Neutrophil (primary cell): ENCODE measurements around the gene THEMIS.

Experiments used
- H3K27ac ChIP-seq: fragments of 200-600 bp; sonication (generic); 2 replicates; pipeline ENCODE4 v1.5.1; 2016; ENCODE audit warnings: mild to moderate bottlenecking, moderate library complexity
- H3K27me3 ChIP-seq: fragments of 200-600 bp; sonication (generic); 2 replicates; pipeline ENCODE4 v1.6.0; 2016; ENCODE audit warnings: mild to moderate bottlenecking
- H3K36me3 ChIP-seq: fragments of 200-600 bp; sonication (generic); 2 replicates; pipeline ENCODE4 v1.5.1; 2017
- H3K4me1 ChIP-seq, 2 experiments: fragments of 200-600 bp in 1 of 2; sonication (generic) in 1 of 2; 1 replicate in 1 of 2; 2 replicates in 1 of 2; pipeline versions ENCODE4 v1.5.1 to v1.6.1; 2013 to 2016; ENCODE audit warnings: low read depth in 1 of 2, low read length in 1 of 2, mild to moderate bottlenecking in 1 of 2, moderate library complexity in 1 of 2; ENCODE audit not compliant: control insufficient read depth in 1 of 2, insufficient read depth in 1 of 2
- H3K4me3 ChIP-seq, 2 experiments: fragments of 200-600 bp in 1 of 2; sonication (generic) in 1 of 2; 1 replicate in 1 of 2; 2 replicates in 1 of 2; pipeline ENCODE4 v1.5.1; 2013 to 2016; ENCODE audit warnings: low read depth in 1 of 2, low read length in 1 of 2, mild to moderate bottlenecking in 1 of 2, moderate library complexity in 1 of 2
- H3K9me3 ChIP-seq: fragments of 200-600 bp; sonication (generic); 2 replicates; pipeline ENCODE4 v1.5.1; 2016
- TF ChIP-seq, protein P1 (sequence below): fragments of 200-600 bp; sonication (generic); IDR thresholded peaks from 2 replicates; pipeline ENCODE4 v1.5.1; 2016; ENCODE audit warnings: antibody characterized with exemption

Gene THEMIS

DNA sequence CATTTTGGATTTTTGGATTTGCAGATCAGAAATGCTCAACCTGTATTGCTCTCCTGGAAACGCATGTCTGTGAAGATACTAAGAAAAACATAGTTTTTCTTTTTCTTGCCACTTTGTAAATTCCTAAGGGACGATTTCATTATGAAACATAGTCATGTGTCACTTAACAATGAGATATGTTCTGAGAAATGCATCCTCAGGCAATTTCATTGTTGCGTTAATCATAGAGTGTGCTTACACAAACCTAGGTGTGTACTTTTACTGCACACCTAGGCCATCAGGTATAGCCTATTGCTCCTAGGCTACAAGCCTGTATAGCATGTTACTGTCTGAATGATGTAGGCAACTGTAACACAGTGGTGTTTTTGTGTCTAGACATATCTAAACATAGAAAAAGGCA, 13.4 kb upstream of the THEMIS start:
- Histone ChIP-seq H3K36me3 (no peaks in the 10 kb centered on the region), H3K4me1 (no peaks in the 10 kb centered on the region)
- TF ChIP-seq, protein P1, sequence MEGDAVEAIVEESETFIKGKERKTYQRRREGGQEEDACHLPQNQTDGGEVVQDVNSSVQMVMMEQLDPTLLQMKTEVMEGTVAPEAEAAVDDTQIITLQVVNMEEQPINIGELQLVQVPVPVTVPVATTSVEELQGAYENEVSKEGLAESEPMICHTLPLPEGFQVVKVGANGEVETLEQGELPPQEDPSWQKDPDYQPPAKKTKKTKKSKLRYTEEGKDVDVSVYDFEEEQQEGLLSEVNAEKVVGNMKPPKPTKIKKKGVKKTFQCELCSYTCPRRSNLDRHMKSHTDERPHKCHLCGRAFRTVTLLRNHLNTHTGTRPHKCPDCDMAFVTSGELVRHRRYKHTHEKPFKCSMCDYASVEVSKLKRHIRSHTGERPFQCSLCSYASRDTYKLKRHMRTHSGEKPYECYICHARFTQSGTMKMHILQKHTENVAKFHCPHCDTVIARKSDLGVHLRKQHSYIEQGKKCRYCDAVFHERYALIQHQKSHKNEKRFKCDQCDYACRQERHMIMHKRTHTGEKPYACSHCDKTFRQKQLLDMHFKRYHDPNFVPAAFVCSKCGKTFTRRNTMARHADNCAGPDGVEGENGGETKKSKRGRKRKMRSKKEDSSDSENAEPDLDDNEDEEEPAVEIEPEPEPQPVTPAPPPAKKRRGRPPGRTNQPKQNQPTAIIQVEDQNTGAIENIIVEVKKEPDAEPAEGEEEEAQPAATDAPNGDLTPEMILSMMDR, result no peak

DNA sequence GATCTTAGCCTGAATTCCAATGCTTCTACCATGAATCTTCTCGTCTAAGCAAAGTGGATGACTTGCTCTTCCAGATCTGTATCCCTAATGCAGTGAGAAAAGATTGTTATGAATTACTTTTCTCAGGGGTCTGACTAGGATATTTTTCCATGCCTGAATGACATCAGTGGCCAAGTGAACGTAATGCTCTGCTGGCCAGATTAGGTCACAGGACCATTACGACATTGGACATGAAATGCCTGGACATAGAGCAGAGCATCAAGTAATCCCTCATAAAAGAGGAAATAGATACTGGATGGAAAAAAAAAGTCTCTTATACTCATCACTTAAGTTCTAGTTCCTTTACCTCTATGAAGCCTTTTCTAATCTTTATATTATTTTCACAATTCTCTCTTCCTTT, 12.1 kb upstream of the THEMIS start:
- Histone ChIP-seq H3K4me1 (no peaks in the 10 kb centered on the region), H3K36me3 (no peaks in the 10 kb centered on the region), H3K9me3 (no peaks in the 10 kb centered on the region), H3K27me3 (no peaks in the 10 kb centered on the region), H3K4me3 (no peak overlapping the region), H3K27ac (no peak overlapping the region)
- TF ChIP-seq, protein P1, result no peak

More for the DNA sequence above, 13.4 kb upstream of the THEMIS start:
- no peak overlapping the region for H3K4me3 ChIP-seq
- H3K27ac ChIP-seq, result no peak overlapping the region
- H3K27me3 ChIP-seq, result no peaks in the 10 kb centered on the region
- H3K9me3 ChIP-seq, result no peaks in the 10 kb centered on the region

DNA sequence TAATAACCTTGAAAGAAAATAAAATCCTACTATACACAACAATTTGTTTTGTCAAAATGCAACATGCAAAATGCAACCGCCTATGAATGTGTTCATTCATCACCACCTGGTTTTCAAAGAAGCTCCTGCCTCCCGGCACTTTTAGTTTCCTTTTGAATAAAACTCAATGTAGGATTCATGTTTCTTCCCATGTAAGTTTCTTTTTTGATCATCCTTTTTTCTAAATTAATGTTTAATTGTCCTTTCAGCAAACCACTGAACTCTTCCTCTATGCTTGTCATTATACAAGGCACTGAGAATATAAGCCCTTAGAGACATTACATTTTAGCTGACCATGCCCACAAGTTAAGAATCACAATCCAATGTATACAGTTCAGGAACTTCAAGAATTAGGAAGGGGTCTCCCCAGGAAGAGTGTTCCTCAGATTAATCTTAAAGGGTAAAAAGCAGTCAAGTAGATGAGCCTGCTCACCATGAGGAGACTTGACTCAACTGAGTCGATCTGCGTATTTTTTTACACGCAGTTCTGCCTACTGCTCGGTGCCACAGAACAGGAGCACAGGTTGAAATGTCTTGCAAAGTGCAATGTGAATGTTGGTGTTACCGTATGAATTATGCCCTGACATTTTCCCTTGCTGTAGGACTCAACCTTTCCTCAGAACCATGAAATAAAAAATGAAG, 7.2 kb upstream of the THEMIS start:
- no peaks in the 10 kb centered on the region for H3K4me1 ChIP-seq
- no peaks in the 10 kb centered on the region for H3K27me3 ChIP-seq
- no peak overlapping the region for H3K4me3 ChIP-seq
- H3K27ac ChIP-seq, result no peak overlapping the region
- H3K36me3 ChIP-seq, result no peaks in the 10 kb centered on the region
- TF ChIP-seq, protein P1, result no peak
- H3K9me3 ChIP-seq, result no peaks in the 10 kb centered on the region

DNA sequence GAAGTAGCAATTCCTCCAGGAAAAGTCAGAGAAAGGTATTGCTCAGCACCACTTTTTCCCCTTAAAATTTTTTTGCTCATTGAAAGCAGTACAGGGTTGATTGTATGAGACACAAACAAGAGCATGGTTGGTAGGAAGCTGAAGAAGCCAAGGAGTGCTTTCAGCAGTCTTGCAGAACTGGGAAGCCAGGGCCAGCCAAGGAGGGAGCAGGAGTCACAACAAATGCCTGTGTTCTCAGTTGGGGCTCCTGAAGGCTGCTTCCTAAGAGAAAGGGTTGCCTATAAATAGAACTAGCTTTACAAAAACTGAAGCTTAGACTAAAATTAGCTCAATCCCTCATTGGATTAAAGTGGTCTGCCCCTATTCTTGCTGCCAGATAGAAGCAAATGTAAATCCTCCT, 3.3 kb upstream of the THEMIS start:
- no peaks in the 10 kb centered on the region for H3K9me3 ChIP-seq
- TF ChIP-seq, protein P1, result no peak
- no peaks in the 10 kb centered on the region for H3K27me3 ChIP-seq
- no peaks in the 10 kb centered on the region for H3K4me1 ChIP-seq
- no peak overlapping the region for H3K27ac ChIP-seq
- H3K36me3 ChIP-seq, result no peaks in the 10 kb centered on the region
- H3K4me3 ChIP-seq, result no peak overlapping the region

DNA sequence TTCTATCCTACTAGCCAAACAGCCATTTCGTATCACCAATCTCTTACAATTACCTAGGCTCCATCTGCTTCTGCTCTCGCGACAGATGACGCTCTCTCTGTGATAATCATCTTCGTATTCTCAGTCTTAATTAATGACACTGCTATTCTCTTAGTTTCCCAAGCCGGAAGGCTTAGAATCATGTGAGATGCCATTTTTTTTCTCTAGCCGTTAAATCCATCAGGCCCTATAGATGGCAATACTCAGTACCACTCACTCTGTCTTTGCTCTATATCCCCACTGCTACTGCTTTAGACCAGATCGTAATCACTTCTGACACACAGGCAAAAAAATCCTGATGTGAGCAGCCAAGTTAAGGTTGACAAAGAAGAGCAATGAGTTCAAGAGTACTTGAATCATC, 2.1 kb upstream of the THEMIS start:
- Histone ChIP-seq H3K4me3 (no peak overlapping the region), H3K27me3 (no peaks in the 10 kb centered on the region), H3K36me3 (no peaks in the 10 kb centered on the region), H3K4me1 (no peaks in the 10 kb centered on the region), H3K27ac (no peak overlapping the region), H3K9me3 (no peaks in the 10 kb centered on the region)
- TF ChIP-seq, protein P1, result no peak
